SHP77 (cell line): ENCODE data around the gene CNTN4.

Experiments used
- DNase-seq, 2 experiments: peaks; one replicate each; lab custom pipeline; 2025; lab: John Stamatoyannopoulos, UW

The CNTN4 gene

DNA sequence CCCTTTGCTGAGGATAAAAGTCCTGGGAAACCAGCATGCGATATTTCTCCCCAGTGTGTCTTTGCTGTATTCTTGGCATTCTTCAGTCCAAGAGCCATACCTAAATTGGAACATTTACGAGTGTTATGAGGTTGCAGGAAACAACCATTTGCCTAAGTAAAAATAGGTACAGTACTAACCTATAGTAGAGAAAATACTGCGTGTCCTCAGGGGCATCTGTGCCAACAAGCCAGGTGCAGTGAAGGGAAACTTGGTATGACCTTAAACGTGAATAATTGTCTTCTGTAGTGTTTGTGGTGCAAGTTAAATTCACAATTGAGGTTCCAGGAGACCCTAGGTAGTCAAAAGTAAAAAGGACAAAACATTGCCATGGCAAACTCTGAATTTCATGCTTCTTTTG lies 999.3 kb downstream of the CNTN4 start:
- DNase-seq = no peak

DNA sequence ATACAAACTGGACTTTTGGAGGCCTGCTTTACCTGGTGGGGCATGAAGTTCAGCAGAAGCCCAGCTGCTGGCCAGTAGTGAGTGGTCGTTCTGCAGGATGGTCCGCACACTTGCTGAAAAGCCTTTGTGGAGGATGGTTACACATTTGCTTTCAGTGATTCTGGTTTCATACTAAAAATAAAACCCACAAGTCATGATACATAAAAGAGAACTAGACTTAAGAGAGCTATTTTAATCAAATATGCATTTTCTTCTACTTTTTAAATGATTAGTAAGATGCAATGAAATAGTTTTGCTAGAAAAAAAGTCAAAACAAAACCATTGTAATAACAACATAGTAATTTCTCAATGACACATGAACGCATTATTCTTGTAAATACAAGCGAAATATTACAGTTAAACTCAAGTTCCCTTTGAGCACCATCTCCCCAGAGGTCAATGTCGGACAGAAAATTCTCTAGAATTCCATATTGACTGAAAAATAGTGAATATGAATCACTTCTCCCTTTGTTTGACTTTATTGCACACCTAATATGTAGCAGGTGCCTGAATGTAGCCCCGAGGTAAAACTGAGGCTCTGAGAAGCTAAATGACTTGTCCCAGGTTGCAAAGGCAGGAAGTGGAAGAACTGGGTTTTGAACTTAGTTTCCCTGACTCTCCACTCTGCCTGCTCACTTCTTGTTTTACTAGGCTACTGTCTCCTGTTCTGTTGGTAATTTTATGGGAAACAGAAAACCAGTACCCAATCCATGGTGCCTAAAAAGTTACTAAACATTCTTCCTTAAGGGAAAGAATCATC lies 1003.2 kb downstream of the CNTN4 start:
- no peak for DNase-seq

DNA sequence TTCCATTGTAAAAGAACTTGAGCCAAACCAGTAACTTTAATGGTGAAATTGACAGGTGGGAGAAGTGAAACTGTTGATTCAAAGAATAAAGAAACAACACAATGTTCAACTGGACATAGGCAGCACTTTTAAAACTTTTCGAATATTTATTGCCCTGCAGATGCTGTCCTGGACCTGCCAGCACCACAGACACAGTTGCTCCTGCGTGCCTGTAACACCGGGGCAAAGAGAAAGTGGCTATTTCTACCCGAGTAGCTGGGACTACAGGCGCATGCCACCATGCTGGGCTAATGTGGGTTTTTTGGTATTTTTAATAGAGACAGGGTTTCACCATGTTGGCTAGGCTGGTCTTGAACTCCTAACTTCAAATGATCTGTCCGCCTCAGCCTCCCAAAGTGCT lies 1004.1 kb downstream of the CNTN4 start:
- no peak for DNase-seq

DNA sequence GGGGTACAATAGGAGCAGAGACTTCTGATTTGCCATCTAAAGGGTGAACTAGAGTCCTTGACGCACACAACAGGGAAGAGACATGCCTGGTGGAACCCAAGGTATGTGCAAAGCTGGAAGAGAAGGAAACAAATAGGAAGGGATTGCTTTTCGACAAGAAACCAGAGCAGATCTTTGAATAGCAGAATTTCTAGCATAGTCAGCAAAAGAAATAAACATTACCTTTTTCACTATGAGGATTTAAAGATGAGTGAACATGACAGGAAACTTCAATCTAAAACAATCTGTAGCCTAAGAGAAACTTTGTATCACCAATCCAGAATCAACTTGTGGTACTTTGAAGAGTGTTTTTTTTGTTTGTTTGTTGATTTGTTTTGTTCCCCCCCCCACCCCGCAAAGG lies 1006.6 kb downstream of the CNTN4 start:
- no peak for DNase-seq

DNA sequence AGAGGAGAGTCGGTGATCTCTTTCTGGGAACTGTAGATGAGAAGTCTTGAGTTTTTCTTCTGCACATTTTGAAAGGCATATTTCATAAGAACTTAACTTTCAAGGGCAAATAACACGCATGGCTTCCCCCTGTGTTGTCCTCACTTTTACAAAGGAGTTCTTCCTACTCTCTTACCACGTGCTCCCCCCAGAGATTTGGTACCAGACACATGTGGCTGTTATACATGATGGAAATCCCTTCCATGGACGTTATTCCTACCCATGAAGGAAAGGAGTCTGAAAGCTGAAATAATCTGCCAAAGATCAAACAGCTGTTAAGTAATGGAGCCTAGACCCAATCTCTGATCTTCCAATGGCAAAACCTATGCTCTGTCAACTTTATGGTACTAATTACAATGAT lies 1007.1 kb downstream of the CNTN4 start:
- DNase-seq = no peak

DNA sequence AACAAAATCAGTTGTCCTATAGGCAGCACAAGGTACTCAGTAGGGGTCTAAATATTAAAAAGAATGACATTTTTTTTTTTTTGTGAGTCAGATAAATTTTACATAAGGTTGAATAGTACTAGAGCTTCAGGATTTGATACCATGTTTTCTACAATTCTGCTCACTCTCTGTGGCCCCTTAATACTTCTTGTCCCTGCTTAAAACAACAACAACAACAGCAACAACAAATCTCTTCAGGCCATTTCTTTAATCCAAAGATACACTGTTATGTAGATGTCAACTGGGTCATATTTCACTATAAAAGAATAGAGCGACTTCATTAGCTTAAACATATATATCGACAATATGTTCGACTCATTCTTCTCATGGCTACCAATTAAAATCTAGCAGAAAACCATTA lies 1008.5 kb downstream of the CNTN4 start:
- DNase-seq = no peak
